PFSK-1 (cell line): ENCODE measurements around the gene IL37.

Source experiments
- FOXP2 ChIP-seq: optimal IDR thresholded peaks from 2 replicates; pipeline ENCODE3; 2011; ENCODE audit warnings: borderline replicate concordance, control low read depth, inconsistent platforms; ENCODE audit not compliant: insufficient read depth; ENCODE audit errors: extremely low read length, extremely low read depth
- POLR2AphosphoS5 ChIP-seq: IDR thresholded peaks from 2 replicates; pipeline ENCODE4 v1.6.1; 2012; ENCODE audit warnings: low read depth, mild to moderate bottlenecking, control low read depth, low read length, moderate library complexity
- REST ChIP-seq, 2 experiments: IDR thresholded peaks; 2 replicates each; pipeline versions ENCODE4 v1.6.1 to v1.8.0; 2011 to 2012; ENCODE audit warnings: low read depth in 2 of 2, low read length in 2 of 2, control low read depth in 1 of 2, inconsistent platforms in 1 of 2, mild to moderate bottlenecking in 1 of 2, moderate library complexity in 1 of 2; ENCODE audit not compliant: insufficient read depth in 1 of 2
- SIN3A ChIP-seq: IDR thresholded peaks from 2 replicates; pipeline ENCODE4 v1.6.1; 2012; ENCODE audit warnings: mild to moderate bottlenecking, low read length, moderate library complexity, borderline replicate concordance; ENCODE audit not compliant: insufficient read depth
- TAF1 ChIP-seq: IDR thresholded peaks from 2 replicates; pipeline ENCODE4 v1.6.1; 2012; ENCODE audit warnings: low read length, control low read depth, borderline replicate concordance; ENCODE audit not compliant: insufficient read depth

- TF ChIP-seq REST (IDR thresholded peaks at IDR 0.05; ENCODE audit: insufficient read depth in 1 of 2, low read depth in 2 of 2, low read length in 2 of 2): no peak
- no peak for TF ChIP-seq SIN3A
- TF ChIP-seq POLR2AphosphoS5: no peak
- no peak for TF ChIP-seq FOXP2
- TF ChIP-seq TAF1: no peak
These were observed 8.1 kb upstream of the IL37 start for GRCh38 chr2:112902816-112903215.
